SU-DHL-6 (cell line): ENCODE data around the gene EIF5A.

Experiments used
- H2AFZ ChIP-seq: fragments of 200-600 bp; sonication (generic); 2 replicates; pipeline ENCODE4 v1.6.1; 2014; ENCODE audit warnings: low read depth, mild to moderate bottlenecking, moderate library complexity, mixed read lengths, antibody characterized with exemption, low read length; ENCODE audit not compliant: severe bottlenecking
- H3F3A ChIP-seq: fragments of 200-600 bp; shearing (Covaris generic); 2 replicates; pipeline ENCODE4 v1.6.0; 2016; ENCODE audit warnings: antibody characterized with exemption, mild to moderate bottlenecking; ENCODE audit not compliant: insufficient read depth
- H3K27ac ChIP-seq: fragments of 200-600 bp; sonication (generic); 2 replicates; pipeline ENCODE4 v1.5.1; 2016; ENCODE audit warnings: low read depth, mild to moderate bottlenecking, low read length, moderate library complexity, mixed read lengths
- H3K27me3 ChIP-seq: fragments of 200-600 bp; sonication (generic), shearing (Covaris generic); 2 replicates; pipeline ENCODE4 v1.6.0; 2014; ENCODE audit warnings: mild to moderate bottlenecking, low read length
- H3K36me3 ChIP-seq: fragments of 200-600 bp; sonication (generic); 2 replicates; pipeline ENCODE4 v1.6.1; 2014; ENCODE audit warnings: mild to moderate bottlenecking, low read length, mixed read lengths
- H3K4me2 ChIP-seq: fragments of 300-600, 200-600 bp; shearing (Covaris generic), sonication (generic); 2 replicates; pipeline ENCODE4 v1.6.0; 2014; ENCODE audit warnings: low read length, low read depth, mild to moderate bottlenecking; ENCODE audit not compliant: poor library complexity, severe bottlenecking
- H3K4me3 ChIP-seq: fragments of 200-600 bp; sonication (generic); 2 replicates; pipeline ENCODE4 v1.5.1; 2014; ENCODE audit warnings: antibody characterized with exemption, low read length, mild to moderate bottlenecking, mixed read lengths; ENCODE audit not compliant: insufficient read depth, poor library complexity, severe bottlenecking
- H3K79me2 ChIP-seq: fragments of 200-600 bp; sonication (generic); 2 replicates; pipeline ENCODE4 v1.6.1; 2014; ENCODE audit warnings: mild to moderate bottlenecking, low read length, moderate library complexity; ENCODE audit not compliant: insufficient read depth
- H3K9ac ChIP-seq: fragments of 200-600 bp; sonication (generic); 2 replicates; pipeline ENCODE4 v1.7.0; 2014; ENCODE audit warnings: mild to moderate bottlenecking, low read length
- H3K9me2 ChIP-seq: fragments of 200-600 bp; sonication (generic); replicated peaks from 2 replicates; pipeline ENCODE4 v1.6.1; 2014; ENCODE audit warnings: low read length; ENCODE audit not compliant: insufficient read depth
- H3K9me3 ChIP-seq: fragments of 200-600 bp; sonication (generic); 2 replicates; pipeline ENCODE4 v1.6.1; 2014; ENCODE audit warnings: low read length, mixed read lengths; ENCODE audit not compliant: insufficient read depth
- H4K20me1 ChIP-seq: fragments of 200-600 bp; sonication (generic); 2 replicates; pipeline ENCODE4 v1.6.1; 2014; ENCODE audit warnings: low read depth, mild to moderate bottlenecking, antibody characterized with exemption, low read length, moderate library complexity, mixed read lengths
- EZH2phosphoT487 ChIP-seq: fragments of 200-600 bp; sonication (generic), shearing (Covaris generic); conservative IDR thresholded peaks from 2 replicates; pipeline ENCODE4 v1.6.1; 2018; ENCODE audit warnings: mild to moderate bottlenecking, antibody characterized with exemption, low read length, moderate library complexity, mixed read lengths
- TF ChIP-seq, protein P1 (sequence below): fragments of 200-600 bp; sonication (generic); IDR thresholded peaks from one replicate; pipeline ENCODE4 v1.5.1; 2017; ENCODE audit warnings: antibody characterized with exemption, mild to moderate bottlenecking, low read length, moderate library complexity; ENCODE audit not compliant: insufficient read depth, poor library complexity, severe bottlenecking

The EIF5A gene

DNA sequence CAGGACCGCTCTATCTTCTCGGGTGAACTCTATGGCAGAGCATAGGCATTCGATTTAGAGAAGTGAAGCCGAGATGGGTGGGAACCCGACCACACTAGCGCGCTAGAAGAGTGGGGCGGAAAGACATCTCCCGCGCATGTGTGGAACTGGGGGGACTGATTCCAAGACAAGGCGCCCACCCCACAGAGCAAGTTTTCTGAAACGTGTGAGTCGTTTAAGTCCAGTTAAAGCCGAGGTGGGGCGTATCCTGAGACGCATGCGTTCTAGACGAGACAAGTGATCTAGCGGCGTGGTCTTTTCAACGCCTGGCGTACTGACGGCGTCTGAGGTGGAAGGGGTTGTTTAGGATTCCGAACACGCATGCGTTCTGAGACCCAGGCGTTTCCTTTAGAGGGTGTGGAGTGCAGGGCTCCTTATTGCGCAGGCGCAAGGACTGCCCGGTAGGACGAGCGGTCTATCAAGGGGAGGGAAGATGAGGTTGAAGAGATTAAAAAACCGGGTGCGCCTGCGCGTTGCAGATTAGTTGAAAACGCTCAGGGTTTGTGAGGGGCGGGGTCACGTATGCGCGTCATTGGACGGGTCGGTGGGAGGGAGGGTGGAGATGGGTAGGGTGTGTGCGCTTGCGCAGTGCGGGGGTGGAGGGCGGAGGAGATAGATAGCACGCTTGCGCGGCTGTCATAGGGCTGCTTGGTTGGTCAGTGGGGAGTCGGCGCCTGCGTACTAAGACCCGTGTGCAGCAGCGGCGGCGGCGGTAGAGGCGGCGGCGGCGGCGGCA is at the start of gene EIF5A:
EIF5A (plus strand) TSS at position 718 of the 775 bp plus-strand sequence. CDS start 2,008 bp downstream, outside the sequence.
- Histone ChIP-seq H2AFZ (peak within 1 kb of the TSS; percentile 91), H3K4me2 (peak within 1 kb of the TSS; percentile 88), H3F3A (peaks cover 43% of the 10 kb centered on the region), H3K79me2 (peaks cover 38% of the 10 kb centered on the region), H4K20me1 (peaks cover 19% of the 10 kb centered on the region), H3K9me2 (no peaks in the 10 kb centered on the region), H3K4me3 (peak within 1 kb of the TSS; percentile 86), H3K27me3 (no peaks in the 10 kb centered on the region), H3K27ac (peak within 1 kb of the TSS; percentile 93), H3K9me3 (no peaks in the 10 kb centered on the region), H3K9ac (peak within 1 kb of the TSS; percentile 96), H3K36me3 (peaks cover 24% of the 10 kb centered on the region)
- TF ChIP-seq, protein P1, sequence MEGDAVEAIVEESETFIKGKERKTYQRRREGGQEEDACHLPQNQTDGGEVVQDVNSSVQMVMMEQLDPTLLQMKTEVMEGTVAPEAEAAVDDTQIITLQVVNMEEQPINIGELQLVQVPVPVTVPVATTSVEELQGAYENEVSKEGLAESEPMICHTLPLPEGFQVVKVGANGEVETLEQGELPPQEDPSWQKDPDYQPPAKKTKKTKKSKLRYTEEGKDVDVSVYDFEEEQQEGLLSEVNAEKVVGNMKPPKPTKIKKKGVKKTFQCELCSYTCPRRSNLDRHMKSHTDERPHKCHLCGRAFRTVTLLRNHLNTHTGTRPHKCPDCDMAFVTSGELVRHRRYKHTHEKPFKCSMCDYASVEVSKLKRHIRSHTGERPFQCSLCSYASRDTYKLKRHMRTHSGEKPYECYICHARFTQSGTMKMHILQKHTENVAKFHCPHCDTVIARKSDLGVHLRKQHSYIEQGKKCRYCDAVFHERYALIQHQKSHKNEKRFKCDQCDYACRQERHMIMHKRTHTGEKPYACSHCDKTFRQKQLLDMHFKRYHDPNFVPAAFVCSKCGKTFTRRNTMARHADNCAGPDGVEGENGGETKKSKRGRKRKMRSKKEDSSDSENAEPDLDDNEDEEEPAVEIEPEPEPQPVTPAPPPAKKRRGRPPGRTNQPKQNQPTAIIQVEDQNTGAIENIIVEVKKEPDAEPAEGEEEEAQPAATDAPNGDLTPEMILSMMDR = no peak
- TF ChIP-seq EZH2phosphoT487 = no peak

DNA sequence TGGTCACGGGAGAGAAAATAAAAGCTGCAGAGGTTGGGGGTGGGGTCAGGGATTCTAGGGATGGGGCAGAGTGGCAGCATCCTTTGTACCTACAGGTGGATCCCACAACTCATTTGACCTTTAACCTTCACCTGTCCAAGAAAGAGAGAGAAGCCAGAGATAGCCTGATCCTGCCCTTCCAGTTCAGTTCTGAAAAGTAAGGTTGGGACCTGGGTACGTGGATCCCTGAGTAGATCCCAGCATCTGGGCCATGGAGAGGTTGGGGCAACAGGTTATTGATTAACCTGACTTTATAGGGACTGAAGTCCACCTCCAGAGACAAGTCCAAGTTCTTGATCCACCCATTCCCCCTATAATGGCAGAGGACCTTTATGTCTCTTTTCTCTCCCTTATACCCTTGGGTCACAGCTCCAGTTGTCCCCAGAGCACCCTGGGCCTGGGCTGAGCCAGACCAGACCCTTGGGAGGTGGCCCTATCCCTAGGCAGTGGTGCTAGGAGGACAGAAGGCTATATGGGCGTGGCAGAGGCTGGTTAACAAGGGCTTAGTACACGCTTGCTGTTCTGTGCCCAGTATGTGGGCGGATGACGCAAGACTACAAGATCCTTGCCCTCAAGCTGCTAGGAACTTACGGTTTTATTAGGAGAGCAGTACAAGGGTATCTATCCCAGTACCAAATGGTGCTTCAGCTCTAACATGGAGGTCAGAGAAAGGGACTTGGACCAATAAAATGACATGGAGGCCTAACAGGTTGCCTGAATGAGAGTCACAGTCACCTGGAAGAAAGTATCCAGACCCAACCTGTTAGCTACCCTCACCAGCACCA is 48.5 kb upstream of the EIF5A start:
- H3K9ac ChIP-seq = no peak overlapping the region
- no peaks in the 10 kb centered on the region for H3K27me3 ChIP-seq
- H3K4me3 ChIP-seq = no peak overlapping the region
- H3F3A ChIP-seq = 0 out of 2 replicates have a peak, but pooled peaks cover 3% of the 10 kb centered on the region
- no peak overlapping the region for H3K27ac ChIP-seq
- TF ChIP-seq EZH2phosphoT487 = no peak
- TF ChIP-seq, protein P1 = no peak
- no peak overlapping the region for H2AFZ ChIP-seq
- H4K20me1 ChIP-seq = no peaks in the 10 kb centered on the region
- no peaks in the 10 kb centered on the region for H3K9me2 ChIP-seq
- H3K36me3 ChIP-seq = peaks cover 8% of the 10 kb centered on the region; the same call in 1 of the 2 replicates
- H3K4me2 ChIP-seq = no peak overlapping the region
- H3K9me3 ChIP-seq = no peaks in the 10 kb centered on the region
- H3K79me2 ChIP-seq = 0 out of 2 replicates have a peak, but pooled peaks cover 2% of the 10 kb centered on the region

DNA sequence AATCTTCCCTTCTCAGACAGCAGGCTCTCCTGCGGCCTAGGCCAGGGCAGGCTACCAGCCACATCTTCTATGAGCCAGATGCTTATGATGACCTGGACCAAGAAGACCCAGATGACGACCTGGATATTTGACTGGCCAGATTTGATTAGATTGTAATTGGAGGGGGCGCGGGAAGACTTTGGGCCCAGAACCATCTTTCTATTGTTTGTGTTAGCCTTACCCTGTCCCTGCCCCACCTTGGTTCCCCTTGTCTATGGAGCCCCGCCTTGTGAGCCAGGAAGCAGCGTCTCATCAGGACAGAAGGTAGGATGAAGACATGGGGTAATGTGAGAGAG is 47.9 kb upstream of the EIF5A start:
- Histone ChIP-seq H2AFZ (no peak overlapping the region), H3K9ac (no peak overlapping the region), H3K4me2 (no peak overlapping the region), H3K27ac (no peak overlapping the region), H3K4me3 (no peak overlapping the region), H3K36me3 (peaks cover 7% of the 10 kb centered on the region; the same call in 1 of the 2 replicates), H3F3A (no peaks in the 10 kb centered on the region), H3K9me3 (no peaks in the 10 kb centered on the region), H3K9me2 (no peaks in the 10 kb centered on the region), H4K20me1 (no peaks in the 10 kb centered on the region), H3K79me2 (no peaks in the 10 kb centered on the region), H3K27me3 (no peaks in the 10 kb centered on the region)
- TF ChIP-seq, protein P1 = no peak
